ENCODE measurements around the gene SZRD1. TPM values are rescaled to one million over a fixed set of nuclear protein-coding genes. Genes with fewer than 3 reads are reported as not detected.

The SZRD1 gene
- total RNA-seq, 1 donor from 2014 or later: 5.1 TPM

DNA sequence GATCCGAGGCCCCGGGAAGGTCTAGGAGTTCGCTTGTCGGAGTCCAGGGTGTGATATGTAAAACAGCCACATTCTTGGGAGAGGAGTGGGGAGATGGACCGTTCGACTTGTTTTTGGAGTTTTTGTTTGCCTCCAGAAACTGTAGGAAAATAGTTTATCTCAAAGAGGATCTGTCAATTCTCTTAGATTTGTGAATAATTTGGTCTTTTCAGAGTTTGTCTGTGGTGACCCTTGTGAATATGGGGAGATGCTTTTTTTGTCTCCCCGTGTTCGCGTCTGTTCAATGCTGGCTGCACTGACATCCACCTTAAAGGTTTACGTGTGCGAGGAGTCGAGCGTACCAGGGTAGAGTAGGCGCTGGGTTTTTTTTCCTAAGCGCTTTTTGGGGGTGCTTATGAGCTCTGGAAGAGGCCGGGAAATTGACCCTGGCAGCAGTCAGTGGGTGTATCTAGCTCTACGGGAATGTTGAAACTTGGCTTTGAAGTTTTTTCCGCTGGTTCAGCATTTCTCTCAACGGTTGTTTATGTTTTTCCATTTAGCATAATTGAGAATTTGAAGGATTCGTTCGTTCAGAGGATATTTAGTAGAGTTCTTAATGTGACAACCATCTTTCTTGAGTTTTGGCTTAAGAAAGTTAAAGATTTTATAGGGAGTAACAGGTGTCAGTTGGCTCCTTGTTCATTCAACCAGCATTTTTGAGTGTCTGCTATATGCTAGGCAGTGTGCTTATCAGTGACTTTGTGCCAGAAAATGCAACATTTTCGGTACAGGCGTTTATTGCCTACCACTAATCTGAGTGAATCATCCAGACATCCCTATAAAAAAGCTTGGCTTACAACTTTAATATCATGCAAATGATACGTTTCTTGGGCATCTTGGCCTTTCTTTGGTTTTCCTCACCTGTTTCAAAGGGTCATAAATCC is 1.2 kb downstream of the SZRD1 start:
- DNase-seq: no peak

DNA sequence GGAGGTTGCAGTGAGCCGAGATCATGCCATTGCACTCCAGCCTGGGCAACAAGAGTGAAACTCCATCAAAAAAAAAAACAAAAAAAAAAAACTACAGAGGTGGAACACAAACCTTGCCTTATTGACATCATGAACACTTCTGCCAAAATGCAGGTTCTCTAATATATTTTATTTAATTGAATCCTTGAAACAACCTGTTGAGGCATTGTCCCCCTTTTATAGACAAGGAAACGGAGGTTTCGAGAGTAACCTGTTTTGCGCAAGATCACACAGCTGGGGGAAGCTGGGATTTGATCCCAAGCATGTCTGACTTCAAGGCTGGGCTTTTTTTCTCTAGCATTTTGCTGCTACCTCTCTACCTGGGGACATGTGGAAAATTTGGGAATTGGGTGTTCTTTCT is 2.8 kb downstream of the SZRD1 start:
- DNase-seq: no peak

DNA sequence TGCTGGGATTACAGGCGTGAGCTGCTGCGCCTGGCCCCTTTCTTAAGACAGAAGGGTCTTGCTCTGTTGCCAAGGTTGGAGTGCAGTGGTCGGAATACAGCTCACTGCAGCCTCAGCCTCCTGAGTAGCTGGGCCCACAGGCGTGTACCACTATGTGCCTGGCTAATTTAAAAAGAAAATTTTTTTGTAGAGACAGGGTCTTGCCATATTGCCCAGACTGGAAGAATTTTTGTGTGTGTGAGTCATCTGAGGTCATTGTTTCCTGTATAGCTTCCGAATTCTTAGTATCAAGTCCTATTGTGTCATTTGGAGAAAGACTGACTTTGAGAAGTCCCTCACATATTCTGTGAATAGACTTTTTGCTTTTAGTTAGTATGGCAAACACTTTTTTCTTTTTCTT is 4.7 kb downstream of the SZRD1 start:
- DNase-seq: no peak

DNA sequence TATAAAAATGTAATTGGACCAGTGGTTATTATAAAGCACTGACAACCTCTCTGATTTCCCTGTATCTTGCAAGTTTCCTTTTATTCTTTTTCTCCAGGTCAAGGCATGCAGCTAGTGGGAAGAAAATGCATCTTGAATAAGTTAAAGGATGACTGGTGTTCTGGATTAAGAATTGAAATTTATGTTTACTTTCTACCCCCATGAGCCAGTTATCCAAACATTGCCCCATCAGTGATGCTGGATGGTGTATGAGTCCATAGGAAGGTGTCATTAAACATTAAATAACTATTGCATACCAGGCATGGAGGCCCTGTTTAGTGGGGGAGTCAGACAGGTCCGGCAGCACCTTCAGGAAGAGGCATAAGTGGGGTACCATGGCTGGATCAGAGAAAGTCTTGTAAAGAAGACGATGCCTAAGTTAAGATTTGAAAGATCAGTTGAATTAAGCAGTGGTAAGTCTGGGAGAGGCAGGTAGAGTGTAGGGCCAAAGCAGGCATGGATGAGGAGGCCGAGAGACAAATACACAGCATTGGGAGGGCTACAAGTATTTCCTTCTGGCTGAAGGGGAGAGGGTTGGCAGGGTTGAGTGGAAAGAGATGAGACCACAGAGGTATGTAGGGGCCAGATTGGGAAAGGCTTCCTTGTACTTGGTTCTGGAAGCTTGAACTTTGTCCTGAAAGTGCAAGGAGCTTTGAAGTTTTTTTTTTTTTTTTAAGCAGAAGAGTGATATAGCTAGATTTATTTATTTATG is 5.7 kb downstream of the SZRD1 start:
- DNase-seq: no peak

DNA sequence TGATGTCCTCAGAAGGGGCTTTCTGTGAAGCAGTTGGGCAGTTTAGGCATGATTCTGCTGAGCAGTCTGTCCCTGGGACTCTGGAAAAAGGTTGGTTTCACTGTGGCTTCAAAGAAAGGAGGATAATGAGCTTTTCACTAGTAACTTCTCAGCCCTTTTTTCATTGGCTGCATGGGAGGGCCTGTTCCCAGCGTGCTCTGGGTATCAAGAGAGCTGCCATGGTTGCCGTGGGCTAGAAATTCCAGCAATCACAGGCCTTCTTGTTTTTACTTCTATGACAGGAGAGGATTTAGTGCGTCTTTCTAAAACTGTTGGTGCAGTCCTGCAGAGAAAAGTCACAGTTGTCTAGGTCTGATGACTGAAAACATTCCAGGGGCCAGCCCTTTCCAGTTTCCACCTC is 7.2 kb downstream of the SZRD1 start:
- DNase-seq: no peak

DNA sequence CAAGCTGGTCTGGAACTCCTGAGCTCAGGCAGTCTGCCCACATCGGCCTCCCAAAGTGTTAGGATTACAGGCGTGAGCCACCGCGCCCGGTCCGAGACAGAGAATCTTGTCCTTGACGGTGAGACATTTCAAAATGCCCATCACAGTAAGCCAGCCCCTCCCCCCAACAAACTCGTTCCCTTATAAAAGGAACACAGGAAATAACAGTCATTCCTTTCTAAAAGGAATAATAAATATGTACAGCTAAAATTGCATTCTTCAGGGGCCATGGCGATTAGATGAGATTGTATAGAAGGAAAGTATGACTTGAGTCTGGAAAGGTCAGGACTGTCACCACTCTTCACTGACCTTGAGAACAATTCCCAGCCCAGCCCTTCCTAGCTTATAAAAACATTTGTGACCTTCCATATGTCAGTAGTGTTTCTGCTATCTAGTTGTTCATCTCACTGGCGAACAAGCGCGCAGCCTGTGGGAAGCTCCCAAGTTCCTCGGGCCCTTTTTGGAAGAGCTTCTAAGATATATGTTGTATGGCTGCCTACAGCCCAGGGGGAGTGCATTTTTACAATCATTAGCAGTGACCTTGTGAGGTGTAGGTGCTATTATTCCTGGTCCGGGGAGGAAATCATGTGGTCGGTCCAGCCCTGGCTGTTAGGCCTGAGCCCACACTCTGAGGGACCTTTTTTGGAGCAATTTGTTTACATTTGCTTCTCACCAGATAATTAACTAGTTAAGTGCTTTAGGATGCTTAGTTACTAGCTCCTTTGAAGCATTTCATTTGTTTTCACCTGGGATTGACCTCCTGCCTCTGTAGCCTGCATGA is 8.7 kb downstream of the SZRD1 start:
- DNase-seq: no peak

DNA sequence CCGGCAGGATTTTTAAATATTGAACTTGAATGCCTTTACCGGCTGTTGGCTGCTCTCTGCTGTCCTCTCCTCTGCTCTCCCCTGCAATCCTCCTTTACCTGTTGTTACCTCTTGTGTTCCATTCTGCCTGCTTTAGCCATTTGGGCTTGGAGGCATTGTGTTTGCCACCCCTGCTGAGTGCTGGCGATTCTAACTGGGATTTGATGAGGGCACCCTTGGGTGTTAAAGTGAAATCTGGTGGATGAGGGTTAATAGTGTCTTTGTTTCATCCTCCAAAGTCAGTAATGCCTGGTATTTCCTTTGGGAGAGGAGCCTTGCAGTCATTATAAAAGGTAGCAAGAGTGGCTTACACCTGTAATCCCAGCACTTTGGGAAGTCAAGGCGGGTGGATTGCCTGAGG is 9.9 kb downstream of the SZRD1 start:
- no peak for DNase-seq

DNA sequence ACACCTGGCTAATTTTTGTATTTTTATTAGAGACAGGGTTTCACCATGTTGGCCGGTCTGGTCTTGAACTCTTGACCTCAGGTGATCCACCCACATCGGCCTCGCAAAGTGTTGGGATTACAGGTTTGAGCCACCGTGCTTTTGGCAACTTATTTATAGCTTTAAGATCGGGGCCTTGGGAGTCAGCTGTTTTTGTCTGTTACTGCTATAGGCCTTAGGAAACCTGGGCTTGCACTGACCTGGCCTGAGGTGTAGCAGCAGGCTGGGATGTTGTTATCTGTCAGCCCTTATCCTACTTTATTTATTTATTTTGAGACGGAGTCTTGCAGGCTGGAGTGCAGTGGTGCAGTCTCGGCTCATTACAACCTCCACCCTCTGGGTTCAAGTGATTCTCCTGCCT is 11.4 kb downstream of the SZRD1 start:
- no peak for DNase-seq

DNA sequence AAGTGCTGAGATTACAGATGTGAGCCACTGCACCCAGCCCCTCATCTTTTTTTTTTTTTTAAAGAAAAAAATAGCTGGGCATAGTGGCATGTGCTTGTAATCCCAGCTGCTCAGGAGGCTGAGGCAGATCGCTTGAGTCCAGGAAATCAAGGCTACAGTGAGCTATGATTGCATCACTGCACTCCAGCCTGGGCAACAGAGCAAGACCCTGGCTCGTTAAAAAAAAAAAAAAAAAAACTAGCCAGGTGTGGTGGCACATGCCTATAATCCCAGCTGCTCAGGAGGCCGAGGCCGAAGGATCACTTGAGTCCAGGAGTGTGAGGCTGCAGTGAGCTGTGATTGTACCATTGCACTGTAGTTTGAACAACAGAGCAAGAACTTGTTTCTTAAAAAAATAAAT is 13.8 kb downstream of the SZRD1 start:
- no peak for DNase-seq

DNA sequence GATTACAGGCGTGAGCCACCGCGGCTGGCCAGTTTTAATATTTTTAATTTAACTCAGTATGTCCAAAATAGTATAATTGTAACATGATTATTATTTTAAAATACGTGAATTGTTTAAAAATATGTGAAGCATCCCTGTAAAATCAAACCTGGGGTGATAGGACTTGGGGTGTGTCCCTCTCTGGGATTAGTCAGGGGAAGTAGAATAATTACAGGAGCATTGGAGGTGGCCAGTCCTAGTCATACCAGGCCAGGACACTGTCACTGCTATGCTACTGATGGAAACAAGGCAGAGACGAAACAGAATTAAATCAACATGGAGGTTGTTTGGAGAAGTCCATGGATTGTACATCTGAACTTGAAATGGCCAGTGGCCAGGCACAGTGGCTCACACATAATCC is 16.8 kb downstream of the SZRD1 start:
- no peak for DNase-seq

DNA sequence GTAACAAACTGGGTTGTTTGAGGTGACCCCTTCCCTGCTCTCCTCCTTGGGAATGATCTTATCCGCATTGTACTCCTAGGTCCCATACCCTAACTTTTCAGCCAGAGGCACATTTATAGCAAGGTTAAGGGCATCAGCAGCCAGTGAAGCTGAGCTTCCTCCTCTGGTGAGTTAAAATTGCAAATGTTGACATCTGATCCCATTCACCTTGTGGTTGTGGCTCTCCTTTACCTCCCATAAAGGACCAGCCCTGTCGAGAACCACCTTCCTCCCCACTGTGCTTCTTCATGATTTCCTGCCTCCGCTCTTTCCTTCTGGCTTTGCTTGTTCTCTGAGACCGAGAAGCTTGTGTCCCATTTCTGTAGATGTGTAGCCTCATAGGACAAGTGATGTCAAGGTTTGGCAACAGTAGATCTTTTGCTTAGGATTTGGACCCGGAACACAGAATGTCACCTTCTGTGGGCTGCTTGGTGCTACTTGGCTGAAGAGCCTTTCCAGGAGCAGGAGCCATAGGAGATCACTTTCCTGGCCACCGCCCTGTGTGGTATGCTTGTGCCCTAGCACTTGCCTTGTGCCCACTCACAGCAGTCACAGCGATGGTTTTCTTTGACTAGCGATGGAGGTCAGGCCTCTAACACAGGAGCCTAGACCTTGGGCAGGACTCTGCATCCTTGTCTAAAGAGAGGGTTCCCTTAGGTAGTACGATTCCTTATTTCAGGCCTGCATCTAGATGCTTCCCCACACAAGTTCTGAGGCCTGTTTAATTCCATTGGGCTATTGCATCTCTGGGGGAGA is 18.8 kb downstream of the SZRD1 start:
- DNase-seq: no peak

DNA sequence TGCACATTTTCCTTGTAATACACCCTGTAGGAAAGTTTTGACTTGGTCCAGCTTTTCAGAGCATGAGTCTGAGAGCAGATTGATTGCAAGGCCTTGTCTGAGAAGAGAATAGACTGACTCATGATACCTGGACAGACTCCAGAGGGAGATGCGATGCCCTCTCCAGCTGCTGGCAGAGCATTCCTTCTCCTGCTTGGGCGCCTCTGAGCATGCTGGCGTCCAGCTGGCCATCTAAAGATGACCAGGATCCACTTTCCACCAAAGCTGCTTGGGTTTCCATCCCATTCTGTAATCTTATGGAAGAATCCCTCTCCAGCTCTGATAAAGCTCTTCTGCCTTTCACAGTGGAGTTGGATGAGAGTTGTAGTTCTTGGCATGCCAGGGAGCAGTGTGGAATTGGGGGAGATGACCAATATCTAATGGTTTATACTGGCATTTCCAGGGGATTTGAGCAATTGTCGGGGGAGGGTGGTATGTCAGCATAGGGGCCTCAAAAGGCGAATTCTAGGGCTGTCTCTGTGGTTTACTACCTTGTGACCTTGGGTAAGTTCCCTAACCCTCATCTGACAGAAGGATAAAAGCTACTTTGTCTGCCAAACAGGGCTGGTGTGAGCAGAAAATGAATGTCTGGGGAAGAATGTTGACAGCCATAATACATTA is 19.5 kb downstream of the SZRD1 start:
- DNase-seq: peak; percentile 58

DNA sequence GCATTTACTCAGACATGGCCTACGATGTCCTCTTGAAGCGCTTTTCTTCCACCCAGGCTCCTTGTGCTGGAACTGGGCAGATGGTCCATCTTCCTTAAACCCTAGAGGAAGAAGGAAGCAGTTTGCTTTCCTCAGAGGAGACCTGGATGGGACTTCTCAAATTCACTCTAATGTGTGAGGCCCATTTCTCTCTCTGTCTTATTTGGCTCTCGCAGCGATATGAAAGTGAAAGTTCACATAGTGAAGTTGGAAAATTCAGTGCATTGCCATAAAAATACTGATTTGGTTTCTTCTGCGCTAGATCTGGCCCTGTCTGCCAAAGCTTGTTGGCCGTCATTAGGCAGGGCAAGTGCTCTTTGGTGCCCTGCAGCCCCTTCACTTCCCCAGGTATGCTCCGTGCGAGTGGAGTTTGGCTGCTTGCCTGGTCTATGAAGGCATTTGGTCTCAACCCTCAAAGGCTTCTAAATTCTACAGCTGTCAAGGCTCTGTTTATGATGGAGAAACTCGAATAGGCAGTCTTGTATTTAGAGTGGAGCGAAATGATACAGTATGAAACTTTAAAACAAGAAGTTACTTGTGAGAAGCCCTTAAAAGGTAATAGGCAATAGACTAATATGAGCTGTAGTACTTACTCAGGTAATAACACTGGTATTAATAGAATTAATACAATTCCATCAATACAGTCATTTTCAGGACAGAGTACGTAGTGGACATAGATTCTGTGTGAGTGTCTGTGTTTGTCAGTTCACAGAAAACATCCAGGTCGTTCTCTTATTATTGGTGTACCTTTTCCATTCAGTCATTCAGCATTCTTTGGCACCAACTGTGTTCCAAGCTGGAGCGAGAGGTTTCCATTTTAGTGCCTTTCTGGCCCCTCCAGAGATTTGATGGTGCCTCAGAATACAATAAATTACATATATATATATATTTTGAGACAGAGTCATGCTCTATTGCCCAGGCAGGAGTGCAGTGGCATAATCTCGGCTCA is 20.5 kb downstream of the SZRD1 start:
- no peak for DNase-seq

DNA sequence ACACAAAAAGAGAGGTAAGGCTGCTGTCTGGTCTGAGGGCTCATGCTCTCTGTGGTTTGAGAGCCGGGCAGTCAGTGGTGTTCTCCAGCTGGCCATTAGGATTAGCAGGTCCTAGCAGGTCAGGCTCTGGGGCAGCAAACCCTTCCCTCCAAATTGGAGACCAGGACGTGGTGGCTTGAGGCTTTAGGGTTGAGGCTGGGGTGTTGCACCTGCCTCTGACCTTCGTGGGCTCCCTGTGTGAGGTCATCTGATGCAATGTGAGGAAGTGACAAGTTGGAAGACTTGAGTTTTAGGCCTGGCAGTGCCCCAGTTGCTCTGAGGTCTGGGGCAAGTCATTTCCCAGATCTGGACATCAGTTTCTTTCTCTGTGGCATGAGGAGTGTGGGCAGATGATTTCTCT is 24.4 kb downstream of the SZRD1 start:
- DNase-seq: no peak

DNA sequence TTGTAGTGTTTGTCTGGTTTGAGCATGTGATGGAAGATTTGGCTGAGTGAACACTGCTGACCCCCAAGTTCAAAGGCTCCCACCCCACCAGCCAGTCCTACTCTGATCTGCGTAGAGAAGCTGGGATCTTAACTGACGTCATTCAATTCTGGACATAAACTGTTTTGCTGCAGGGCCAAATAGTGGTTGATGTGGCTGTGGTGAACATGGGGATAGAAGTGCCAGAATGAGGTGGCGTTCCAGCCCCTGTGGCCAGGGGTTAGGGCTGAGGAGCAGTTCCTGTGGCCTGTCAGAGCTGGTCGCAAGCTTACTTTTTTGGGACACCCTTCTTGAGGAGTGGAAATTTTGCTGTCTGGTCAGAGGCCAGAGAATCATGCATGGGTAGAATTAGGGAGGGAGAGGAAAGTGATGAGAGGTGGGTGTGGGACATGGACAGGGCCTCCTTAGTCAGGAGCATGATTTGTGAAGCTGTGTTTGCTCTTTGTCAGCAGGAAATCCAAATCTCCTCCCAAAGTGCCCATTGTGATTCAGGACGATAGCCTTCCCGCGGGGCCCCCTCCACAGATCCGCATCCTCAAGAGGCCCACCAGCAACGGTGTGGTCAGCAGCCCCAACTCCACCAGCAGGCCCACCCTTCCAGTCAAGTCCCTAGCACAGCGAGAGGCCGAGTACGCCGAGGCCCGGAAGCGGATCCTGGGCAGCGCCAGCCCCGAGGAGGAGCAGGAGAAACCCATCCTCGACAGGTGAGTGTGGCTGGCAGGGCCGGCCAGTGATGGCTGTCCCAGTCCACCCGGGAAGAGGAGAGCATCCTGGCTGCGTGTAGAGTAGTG is 25.9 kb downstream of the SZRD1 start:
- no peak for DNase-seq

DNA sequence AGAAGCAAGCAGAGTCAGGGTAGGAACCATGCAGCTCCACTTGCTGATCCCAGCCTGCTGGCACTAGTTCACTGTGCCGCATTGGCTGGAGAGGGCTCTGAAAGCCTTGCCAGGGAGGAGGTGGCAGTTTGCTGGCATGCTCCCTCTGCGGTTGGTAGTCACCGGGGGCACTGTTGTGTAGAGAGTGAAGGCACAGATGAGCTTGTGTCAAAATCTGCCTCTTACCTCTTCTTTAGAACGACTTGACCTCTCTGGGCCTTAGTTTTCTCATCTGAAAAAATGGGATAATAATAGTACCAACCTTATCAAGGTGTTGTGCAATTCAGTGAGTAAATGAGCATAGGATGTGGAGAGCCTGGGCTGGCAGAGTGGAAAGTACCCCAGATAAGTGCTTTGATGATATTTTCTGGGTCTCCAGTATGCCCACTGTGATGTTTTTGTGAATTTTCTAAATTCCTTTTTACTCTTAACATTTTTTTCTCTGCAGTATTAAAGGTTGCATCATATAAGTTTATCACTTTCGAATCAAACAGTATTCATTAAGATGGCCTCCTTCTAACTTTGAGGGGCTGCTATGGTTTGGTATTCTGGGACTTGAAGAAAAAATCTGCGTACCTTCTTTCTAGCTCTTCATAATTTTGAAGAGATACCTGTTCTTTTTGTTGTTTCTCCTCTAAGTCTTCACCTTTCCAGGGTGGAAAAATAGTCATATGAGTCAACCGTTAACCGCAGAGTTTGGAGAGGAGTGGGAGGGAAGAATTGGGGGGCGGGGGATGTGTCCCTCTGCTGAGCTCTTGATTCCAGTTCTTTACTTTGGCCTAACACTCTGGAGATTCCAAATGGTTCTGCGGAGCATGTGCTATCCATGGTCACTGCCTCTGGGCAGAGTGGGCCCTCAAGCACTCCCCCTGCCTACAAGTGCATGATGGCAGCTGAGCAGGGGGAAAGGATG is 26.8 kb downstream of the SZRD1 start:
- DNase-seq: no peak

DNA sequence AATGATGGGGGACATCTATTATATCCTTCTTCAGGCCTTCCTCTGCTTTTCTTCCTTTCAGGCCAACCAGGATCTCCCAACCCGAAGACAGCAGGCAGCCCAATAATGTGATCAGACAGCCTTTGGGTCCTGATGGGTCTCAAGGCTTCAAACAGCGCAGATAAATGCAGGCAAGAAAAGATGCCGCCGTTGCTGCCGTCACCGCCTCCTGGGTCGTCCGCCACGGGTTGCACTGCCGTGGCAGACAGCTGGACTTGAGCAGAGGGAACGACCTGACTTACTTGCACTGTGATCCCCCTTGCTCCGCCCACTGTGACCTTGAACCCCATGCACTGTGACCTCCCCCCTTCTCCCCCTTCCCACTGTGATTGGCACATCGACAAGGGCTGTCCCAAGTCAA is 27.9 kb downstream of the SZRD1 start:
- DNase-seq: no peak

DNA sequence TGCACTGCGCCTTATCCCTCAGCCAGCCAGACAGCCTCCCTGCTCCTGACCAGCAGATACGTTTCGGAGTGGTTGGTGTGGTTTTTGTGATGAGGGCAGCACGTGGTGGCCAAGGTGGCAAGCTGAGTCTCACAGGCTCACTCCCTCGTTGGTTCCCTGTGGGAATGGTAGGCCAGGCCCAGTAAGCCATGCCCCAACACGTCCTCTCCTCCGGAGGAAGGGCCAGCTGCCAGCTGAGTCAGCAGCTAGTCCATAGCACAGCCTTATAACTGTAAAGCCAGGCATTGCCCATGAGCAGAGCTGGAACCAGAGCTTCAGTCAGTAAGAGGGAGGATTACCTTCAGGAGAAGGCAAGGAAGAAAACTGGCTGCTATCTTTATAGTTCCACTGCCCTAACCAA is 29.5 kb downstream of the SZRD1 start:
- peak; percentile 8 for DNase-seq

All from occipital lobe (tissue), 2 donors.